Motor neuron (in vitro differentiated cells): ENCODE measurements around the gene GSTP1. TPM values are rescaled to one million over a fixed set of nuclear protein-coding genes. Genes with fewer than 3 reads are reported as not detected.

Source experiments
- ATAC-seq, 8 experiments: fragments of 200-7000 bp; cut with Tn5 transposase; replicated peaks in 6 of 8; 2 replicates each; pipeline ENCODE4 v1.8.0; 2021; ENCODE audit warnings: mild to moderate bottlenecking in 8 of 8, moderate library complexity in 8 of 8
- H3K27ac ChIP-seq, 2 donors: fragments of 250-450 bp; sonication (Bioruptor Pico); 2 replicates each; pipeline ENCODE4 v1.9.0; 2021; ENCODE audit warnings: antibody characterized with exemption in 2 of 2, mild to moderate bottlenecking in 2 of 2, moderate library complexity in 1 of 2
- H3K4me1 ChIP-seq, 2 donors: fragments of 250-450 bp; sonication (Bioruptor Pico); replicated peaks in 1 of 2; 2 replicates each; pipeline ENCODE4 v1.6.1; 2021; ENCODE audit warnings: antibody characterized with exemption in 2 of 2, mild to moderate bottlenecking in 2 of 2, moderate library complexity in 1 of 2
- H3K4me3 ChIP-seq, 5 donors: fragments of 250-450 bp; sonication (Bioruptor Pico); 2 replicates each; pipeline ENCODE4 v1.9.0; 2021; ENCODE audit warnings: antibody characterized with exemption in 5 of 5, mild to moderate bottlenecking in 5 of 5, moderate library complexity in 4 of 5
- WGBS, 10 experiments: fragments of 450-650 bp; shearing (Covaris generic); methylation state at CpG; one replicate each; pipeline ENCODE4 v1.0.0; 2022; 5-methylcytosine and 5-hydroxymethylcytosine counted together
- in situ Hi-C, 9 experiments: fragments of 400-800 bp; cut with MboI; loops; one replicate each; pipeline ENCODE4 v1.15.0; 2021; ENCODE audit warnings: low sequenced_read_pairs in 9 of 9, low pct_unique_long_range_greater_than_20kb in 2 of 9; ENCODE audit not compliant: unreplicated experiment in 9 of 9
- total RNA-seq, 8 experiments: library from RNA; unstranded; fragments of 300-600 nt; gene quantifications; 2 replicates each; pipeline versions ENCODE4 v1.2.3 to v1.2.4, GENCODE V29; 2022

GSTP1 gene
- total RNA-seq, 8 experiments from 2014 or later = 462 to 1,848 (median 788) TPM

DNA sequence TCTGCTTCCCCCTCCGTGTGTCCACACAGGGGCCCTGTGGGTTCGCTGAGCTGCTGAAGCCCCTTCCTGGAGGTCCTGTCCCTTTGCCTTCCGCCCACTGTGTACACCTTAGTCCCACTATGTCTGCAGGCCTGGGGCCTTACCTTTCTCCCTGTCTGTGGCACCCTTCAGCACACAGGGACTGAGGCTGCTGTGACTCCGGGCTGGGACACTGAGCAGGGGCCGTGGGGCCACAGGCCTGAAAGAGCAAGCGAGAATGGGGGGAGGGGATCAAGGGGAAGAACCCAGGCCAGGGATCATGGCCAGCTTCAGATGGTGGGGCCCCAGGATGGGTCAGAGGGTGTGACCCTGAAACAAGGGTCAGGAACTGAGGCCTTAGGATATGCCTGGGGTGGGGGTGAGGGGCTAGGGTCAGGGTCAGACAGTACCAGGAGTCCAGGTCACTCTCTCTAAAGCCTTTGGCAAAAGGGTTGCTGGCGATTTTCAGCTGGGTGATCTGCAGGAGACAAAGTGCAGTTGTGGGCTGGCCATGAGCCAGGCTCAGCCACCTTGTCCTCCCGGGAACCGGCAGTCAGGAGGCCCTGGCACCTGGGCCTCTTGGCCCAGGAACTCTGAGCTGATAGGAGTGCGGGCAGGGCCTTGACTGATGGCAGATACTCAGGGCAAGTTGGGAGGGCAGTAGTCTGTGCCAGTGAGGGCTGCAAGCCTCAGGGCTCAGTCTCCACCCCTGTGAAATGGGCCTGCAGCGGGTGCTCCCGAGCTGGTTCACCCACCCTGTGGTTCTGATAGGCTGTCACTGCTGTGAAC lies 48.8 kb downstream of the GSTP1 start:
- peak overlapping the region in 1 of 2 donors; percentile 87 for H3K27ac ChIP-seq
- no peak for ATAC-seq
- in situ Hi-C loops = loop anchor here in 1 of 9 experiments (25.0 kb wide), 1 partner anchor 155 kb away; no protein-coding TSS in a partner anchor
- WGBS, 10 experiments = 40 to 100% (median 86%) methylated on average over 1 to 4 of the region's 12 CpGs; no CpG with 5 or more reads in 1 of the 10 experiments
- peaks cover 9 to 13% of the 10 kb centered on the region in 2 donors for H3K4me1 ChIP-seq
- no peak overlapping the region for H3K4me3 ChIP-seq

DNA sequence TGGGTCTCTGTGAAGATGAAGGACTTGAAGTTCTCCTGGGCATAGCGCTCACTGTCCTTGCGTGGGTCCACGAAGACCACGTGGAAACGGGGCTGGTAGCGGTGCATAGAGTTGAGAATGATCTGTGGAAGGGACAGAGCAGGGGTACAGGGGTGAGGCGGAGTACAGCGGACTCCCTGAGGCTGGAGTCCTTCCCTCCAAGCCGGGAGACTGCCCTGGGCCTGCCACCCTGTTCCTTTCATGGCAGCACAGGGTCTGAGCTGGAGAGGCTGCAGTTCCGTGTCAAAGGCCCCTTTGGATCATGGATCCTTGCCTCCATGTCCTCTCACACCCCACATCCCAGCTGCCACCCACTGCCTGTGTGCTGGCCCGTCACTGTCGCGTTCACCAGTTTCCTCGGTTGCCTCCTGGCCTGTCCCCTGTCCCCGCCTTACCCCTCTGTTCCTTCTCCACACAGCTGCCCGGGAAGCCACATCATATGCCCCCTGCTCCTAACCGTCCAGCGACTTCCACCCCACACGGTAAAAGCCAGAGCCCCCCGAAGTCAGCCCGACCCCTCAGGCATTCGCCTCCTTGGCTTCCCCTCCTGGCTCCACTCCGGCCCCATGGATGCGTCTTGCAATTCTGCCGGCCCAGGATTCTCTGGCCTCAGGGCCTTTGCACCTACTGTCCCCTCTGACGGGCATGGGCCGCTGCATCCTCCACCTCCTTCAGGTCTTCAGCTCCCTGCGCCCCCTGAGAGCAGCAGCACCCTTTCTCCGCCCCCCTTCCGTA lies 49.6 kb downstream of the GSTP1 start:
- ATAC-seq = no peak
- no peak overlapping the region for H3K4me3 ChIP-seq
- WGBS, 10 experiments = 80 to 100% (median 95%) methylated on average over 2 to 4 of the region's 30 CpGs; no CpG with 5 or more reads in 7 of the 10 experiments
- H3K27ac ChIP-seq = no peak overlapping the region
- peaks cover 9 to 10% of the 10 kb centered on the region in 2 donors for H3K4me1 ChIP-seq
- in situ Hi-C loops = loop anchor here in 1 of 9 experiments (25.0 kb wide), 1 partner anchor 154 kb away; no protein-coding TSS in a partner anchor

DNA sequence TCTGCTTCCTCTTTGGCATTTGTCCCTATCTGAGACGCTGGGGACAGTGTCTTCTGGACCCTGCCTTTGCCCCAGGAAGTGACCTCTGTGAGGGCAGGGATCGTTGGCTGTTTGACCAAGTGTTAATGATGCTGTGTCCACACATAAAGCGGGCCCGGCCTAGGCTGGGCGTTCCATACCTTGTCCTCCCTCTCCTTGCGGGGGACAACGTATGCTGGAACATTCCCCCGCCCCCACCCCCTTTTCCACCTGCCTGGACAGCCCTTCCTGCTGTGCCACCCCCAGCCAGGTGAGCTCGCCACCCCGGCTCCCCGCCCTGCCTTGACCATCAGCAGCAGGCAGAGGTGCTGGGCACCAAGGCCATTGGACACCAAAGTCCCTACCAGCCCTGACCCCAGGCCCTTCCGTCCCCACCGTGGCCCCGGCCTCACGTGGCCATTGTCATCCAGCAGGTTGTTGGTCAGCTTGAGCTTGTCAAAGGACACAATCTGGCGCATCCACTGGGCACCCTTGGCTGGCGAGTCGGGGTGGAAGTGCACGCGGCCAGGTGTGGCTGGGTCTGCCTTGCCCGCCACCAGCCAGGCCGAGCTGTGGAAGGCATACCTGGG lies 50.2 kb downstream of the GSTP1 start:
- no peak overlapping the region for H3K27ac ChIP-seq
- ATAC-seq = no peak
- H3K4me3 ChIP-seq = no peak overlapping the region
- in situ Hi-C loops = loop anchor here in 1 of 9 experiments (25.0 kb wide), 1 partner anchor 153 kb away; no protein-coding TSS in a partner anchor
- H3K4me1 ChIP-seq = peaks cover 9 to 10% of the 10 kb centered on the region in 2 donors
- 92 to 100% (median 95%) methylated on average over 1 to 6 of the region's 22 CpGs; no CpG with 5 or more reads in 7 of the 10 experiments for WGBS, 10 experiments

DNA sequence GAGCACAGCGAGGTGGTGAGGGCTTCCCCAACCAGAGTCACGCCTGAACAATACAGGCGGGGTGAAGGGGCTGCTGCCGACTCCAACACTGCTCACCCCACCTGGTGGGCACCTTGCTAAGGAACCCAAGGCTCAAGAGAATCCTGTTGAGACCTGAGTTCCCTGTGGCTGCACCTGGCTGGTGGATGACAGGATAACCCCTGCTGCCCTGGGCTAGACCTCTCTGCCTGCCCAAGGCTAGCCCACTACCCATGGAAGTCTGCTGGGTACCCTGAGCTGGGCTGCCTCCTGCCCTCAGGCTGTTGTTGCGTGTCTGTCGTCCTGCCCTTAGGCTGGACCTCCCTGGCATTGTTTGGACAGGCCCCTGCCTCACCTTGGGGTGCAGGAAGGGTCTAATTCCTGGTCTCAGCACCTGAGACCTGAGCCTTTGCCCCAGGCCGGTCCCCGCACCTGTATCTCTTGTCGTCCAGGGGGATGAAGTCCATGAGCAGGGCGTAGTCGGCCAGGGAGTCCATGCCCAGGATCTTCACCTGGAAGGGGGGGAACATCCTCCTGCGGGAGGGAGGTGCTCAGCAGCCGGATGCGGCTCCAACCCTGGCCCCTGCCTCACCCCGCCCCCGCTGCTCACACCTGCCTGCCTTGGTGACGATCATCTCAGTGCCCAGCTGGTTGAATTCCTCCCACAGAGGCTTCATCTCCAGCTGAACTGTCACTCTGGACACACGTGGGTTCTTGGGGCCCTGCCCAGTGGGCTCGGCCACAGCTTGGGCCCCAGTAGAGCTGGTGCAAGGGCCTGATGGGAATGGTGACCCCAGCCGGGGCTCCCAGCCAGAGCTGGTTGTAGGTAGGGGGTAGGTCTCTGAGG lies 51.0 kb downstream of the GSTP1 start:
- Histone ChIP-seq H3K4me1 (peaks cover 9 to 13% of the 10 kb centered on the region in 2 donors), H3K4me3 (no peak overlapping the region), H3K27ac (no peak overlapping the region)
- in situ Hi-C loops = loop anchor here in 1 of 9 experiments (25.0 kb wide), 1 partner anchor 153 kb away; no protein-coding TSS in a partner anchor
- 38 to 100% (median 78%) methylated on average over 1 to 6 of the region's 20 CpGs; no CpG with 5 or more reads in 4 of the 10 experiments for WGBS, 10 experiments
- ATAC-seq = no peak

DNA sequence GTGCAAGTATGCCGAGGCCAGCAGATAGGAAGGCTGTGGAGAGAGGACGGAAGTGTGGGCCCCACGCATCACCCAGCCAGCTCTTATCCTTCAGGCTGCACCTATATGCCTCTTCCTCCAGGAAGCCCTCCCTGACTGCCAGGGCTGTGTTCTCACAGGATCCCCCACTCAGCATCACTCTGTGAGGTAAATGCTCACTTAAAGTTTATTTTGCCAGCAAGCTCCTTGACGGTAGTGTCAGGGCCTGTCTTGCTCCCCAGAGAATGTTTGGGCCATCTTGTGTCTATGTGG lies 51.6 kb downstream of the GSTP1 start:
- ATAC-seq = no peak
- Histone ChIP-seq H3K27ac (no peak overlapping the region), H3K4me1 (peaks cover 14 to 19% of the 10 kb centered on the region in 2 donors), H3K4me3 (no peak overlapping the region)
- WGBS, 10 experiments = 33 to 100% (median 90%) methylated on average over 1 to 3 of the region's 4 CpGs; no CpG with 5 or more reads in 3 of the 10 experiments
- in situ Hi-C loops = loop anchor here in 1 of 9 experiments (25.0 kb wide), 1 partner anchor 152 kb away; no protein-coding TSS in a partner anchor

Other genes starting within 250 kb of the GSTP1 start
- 100 to 1,000 TPM in 1 of 8 experiments, 10 to 100 TPM in 5, 1 to 10 TPM in 2; 5.6 to 167 (median 24.4) TPM for gene POLD4, start 230.3 kb upstream of the GSTP1 start, total RNA-seq
- 1 to 10 TPM in 5 of 8 experiments, under 1 TPM in 3; 0.81 to 6.1 (median 1.7) TPM for gene CLCF1, start 210.2 kb upstream of the GSTP1 start, total RNA-seq
- gene RAD9A, start 191.8 kb upstream of the GSTP1 start, total RNA-seq = 10 to 100 TPM in 7 of 8 experiments, 1 to 10 TPM in 1; 4.0 to 25.5 (median 16.2) TPM
- 100 to 1,000 TPM in 4 of 8 experiments, 10 to 100 TPM in 4; 60.9 to 162 (median 104) TPM for gene PPP1CA, start 182.0 kb upstream of the GSTP1 start, total RNA-seq
- 1 to 10 TPM in 1 of 8 experiments, under 1 TPM in 7; 0.15 to 2.2 (median 0.64) TPM for gene TBC1D10C, start 179.7 kb upstream of the GSTP1 start, total RNA-seq
- gene CARNS1, start 168.1 kb upstream of the GSTP1 start, total RNA-seq = 1 to 10 TPM in 3 of 8 experiments, under 1 TPM in 5; 0.16 to 2.1 (median 0.67) TPM
- 10 to 100 TPM; 21.8 to 48.3 (median 30.6) TPM for gene RPS6KB2, start 155.3 kb upstream of the GSTP1 start, total RNA-seq
- gene PTPRCAP, start 146.1 kb upstream of the GSTP1 start, total RNA-seq = under 1 TPM in 2 of 8 experiments, not detected in 6; 0.17 to 0.22 TPM
- gene CORO1B, start 140.3 kb upstream of the GSTP1 start, total RNA-seq = 10 to 100 TPM; 23.3 to 93.7 (median 37.5) TPM
- under 1 TPM in 5 of 8 experiments, not detected in 3; 0.11 to 0.90 (median 0.31) TPM for gene GPR152, start 131.1 kb upstream of the GSTP1 start, total RNA-seq
- gene CABP4, start 128.5 kb upstream of the GSTP1 start, total RNA-seq = under 1 TPM in 7 of 8 experiments, not detected in 1; 0.16 to 0.62 (median 0.20) TPM
- 10 to 100 TPM in 7 of 8 experiments, 1 to 10 TPM in 1; 9.9 to 30.6 (median 17.2) TPM for gene TMEM134, start 114.6 kb upstream of the GSTP1 start, total RNA-seq
- 10 to 100 TPM; 48.1 to 72.2 (median 59.5) TPM for gene AIP, start 100.8 kb upstream of the GSTP1 start, total RNA-seq
- 10 to 100 TPM; 21.4 to 64.4 (median 35.9) TPM for gene PITPNM1, start 78.4 kb upstream of the GSTP1 start, total RNA-seq
- 10 to 100 TPM; 13.8 to 39.3 (median 19.8) TPM for gene CDK2AP2, start 75.7 kb upstream of the GSTP1 start, total RNA-seq
- gene CABP2, start 60.4 kb upstream of the GSTP1 start, total RNA-seq = under 1 TPM in 1 of 8 experiments, not detected in 7; 0.71 TPM
- gene NDUFV1, start 23.1 kb downstream of the GSTP1 start, total RNA-seq = 100 to 1,000 TPM; 135 to 267 (median 157) TPM
- 10 to 100 TPM in 1 of 8 experiments, 1 to 10 TPM in 7; 3.3 to 13.3 (median 5.1) TPM for gene NUDT8, start 46.1 kb downstream of the GSTP1 start, total RNA-seq
- gene TBX10, start 56.0 kb downstream of the GSTP1 start, total RNA-seq = under 1 TPM in 5 of 8 experiments, not detected in 3; 0.22 to 0.71 (median 0.37) TPM
- gene ACY3, start 66.9 kb downstream of the GSTP1 start, total RNA-seq = not detected
- gene ALDH3B2, start 90.8 kb downstream of the GSTP1 start, total RNA-seq = under 1 TPM in 4 of 8 experiments, not detected in 4; 0.08 to 0.57 (median 0.15) TPM